ENCODE data around the gene NOTUM.
A peak's percentile ranks its signal among the peaks of the same experiment; 100 is the strongest.

The NOTUM gene

DNA sequence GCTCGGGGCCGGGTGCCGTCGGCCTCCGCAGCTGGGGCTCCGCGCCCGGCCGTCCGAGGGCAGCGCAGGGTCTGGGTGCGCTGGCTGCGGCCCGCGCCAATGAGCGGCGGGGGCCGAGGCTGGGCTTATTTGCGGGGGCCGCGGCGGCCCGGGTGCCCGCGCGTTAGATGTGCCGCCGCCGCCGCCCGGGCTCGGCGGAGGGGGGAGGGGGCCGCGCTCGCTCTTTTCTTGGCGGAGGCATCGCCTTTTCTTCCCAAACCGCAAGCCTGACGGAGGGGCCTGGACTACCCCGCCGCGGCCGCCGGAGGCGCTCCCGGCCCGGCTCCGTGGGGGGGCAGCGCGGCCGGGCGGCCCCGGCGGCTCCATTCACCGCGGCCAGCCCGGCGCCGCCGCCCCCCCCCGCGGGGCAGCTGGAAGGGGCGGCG lies at the start of gene NOTUM:
TSS of gene NOTUM (minus strand) at position 101 of the 425 bp plus-strand sequence. CDS start 278 bp downstream, outside the sequence.
- no peak for DNase-seq (ENCODE audit: low spot score)

DNA sequence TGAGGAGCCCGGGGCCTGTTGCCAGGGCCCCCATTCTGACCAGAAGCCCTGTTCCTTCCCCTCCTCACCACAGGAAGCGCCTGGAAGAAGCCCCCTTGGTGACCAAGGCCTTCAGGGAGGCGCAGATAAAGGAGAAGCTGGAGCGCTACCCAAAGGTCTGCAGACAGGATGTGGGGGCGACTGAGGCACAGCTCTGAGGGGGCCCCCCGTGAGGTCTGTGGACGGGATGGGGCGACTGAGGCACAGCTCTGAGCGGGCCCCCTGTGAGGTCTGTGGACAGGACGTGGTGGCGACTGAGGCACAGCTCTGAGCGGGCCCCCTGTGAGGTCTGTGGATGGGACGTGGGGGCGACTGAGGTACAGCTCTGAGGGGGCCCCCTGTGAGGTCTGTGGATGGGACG lies 48.4 kb upstream of the NOTUM start:
- DNase-seq (ENCODE audit: low spot score), result no peak

DNA sequence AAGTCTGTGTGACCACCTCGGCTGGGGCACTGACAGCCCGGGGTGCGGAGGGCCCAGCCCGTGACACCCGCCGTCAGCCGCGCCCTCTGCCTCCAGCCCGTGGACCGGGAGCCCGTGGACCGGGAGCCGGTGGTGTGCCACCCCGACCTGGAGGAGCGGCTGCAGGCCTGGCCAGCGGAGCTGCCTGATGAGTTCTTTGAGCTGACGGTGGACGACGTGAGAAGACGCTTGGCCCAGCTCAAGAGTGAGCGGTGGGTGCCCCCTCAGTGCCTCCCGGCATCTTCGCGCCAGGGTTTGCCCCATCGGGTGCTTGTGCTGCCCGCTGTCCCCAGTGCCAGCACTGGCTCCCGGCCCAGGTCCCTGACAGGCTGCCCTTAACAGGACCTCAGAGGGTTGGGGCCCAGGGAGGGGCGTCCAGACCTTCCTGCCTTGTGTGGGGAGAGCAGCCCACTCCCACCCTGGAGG lies 48.0 kb upstream of the NOTUM start:
- no peak for DNase-seq (ENCODE audit: low spot score)

DNA sequence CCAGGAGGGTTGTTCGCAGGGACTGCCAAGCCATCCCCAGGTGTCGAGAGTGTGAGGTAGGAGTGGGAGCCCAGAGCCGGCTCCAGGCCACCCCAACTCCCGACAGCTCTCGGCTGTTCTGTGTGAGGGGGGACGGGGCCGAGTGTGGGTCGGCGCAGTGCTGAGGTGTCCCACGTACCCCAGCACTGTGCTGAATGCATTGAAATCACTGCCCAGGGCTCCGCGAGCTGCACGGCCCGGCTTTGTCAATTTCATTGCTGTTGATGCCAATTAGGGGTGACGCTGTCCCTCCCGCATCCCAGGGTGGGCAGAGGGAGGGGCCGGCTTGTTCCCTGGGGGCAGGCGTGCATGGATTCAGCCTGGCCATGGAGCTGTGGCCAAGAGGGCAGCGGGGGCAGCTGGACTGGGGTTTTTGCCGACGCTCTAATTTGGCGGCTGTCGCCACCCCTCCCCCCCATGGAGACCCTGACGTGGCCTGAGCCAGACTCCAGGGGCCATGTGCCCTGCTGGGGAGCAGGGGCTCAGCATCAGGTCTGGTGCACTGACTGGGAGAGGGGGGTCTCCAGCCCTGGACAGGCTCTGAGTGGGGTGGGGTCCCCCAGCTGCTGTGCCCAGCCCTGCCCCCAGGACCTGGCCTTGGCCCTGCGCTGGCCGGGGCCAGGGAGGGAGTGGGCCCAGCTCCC lies 47.4 kb upstream of the NOTUM start:
- DNase-seq (ENCODE audit: low spot score), result no peak

DNA sequence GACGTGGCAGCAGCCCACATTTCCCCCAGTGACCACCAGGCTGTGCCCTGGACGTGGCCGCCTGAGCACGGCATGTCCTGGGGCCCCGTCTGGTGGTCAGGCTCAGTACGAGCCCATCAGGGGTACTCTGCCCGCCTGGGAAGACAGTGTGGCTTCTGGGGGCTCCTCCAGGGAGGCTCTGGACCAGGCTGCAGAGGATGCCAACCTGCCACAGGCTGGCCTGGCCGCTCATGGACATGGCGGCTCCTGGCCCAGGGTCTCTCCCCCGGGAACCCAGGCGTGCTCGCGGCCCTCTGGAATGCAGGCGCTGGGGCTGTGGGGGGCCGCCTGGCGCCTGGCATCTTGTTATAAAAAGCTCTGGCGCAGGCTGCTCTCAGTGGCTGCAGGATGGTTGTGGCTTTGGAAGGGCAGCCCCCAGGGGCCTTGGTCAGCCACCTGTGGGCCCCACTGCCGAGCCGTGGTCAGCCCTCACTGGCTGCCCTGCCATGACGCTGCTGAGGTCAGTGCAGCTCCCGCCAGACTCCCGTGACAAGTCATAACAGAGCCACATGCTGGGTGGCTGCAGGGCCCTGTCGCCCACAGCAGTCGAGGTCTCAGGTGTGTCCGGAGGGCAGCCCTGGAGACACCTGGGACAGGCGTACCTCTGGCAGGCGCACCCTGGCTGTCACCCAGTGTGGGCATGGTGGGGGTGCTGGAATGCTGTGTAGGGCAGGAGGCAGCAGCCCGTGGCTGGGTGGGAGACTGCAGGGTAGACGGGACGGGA lies 46.7 kb upstream of the NOTUM start:
- no peak for DNase-seq (ENCODE audit: low spot score)

DNA sequence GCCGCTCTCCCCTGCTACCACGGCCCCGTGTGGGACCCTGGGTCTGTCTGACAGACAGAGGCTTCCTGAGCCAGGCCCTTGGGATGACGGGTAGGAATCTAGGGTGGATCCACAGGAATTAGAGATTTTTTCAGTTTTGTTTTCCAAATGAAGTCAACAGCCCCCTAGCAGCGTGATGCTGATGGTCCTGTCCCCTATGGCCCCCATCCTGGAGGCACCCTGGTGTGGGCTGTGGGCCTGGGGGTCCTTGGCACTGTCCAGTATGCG lies 46.2 kb upstream of the NOTUM start:
- no peak for DNase-seq (ENCODE audit: low spot score)

DNA sequence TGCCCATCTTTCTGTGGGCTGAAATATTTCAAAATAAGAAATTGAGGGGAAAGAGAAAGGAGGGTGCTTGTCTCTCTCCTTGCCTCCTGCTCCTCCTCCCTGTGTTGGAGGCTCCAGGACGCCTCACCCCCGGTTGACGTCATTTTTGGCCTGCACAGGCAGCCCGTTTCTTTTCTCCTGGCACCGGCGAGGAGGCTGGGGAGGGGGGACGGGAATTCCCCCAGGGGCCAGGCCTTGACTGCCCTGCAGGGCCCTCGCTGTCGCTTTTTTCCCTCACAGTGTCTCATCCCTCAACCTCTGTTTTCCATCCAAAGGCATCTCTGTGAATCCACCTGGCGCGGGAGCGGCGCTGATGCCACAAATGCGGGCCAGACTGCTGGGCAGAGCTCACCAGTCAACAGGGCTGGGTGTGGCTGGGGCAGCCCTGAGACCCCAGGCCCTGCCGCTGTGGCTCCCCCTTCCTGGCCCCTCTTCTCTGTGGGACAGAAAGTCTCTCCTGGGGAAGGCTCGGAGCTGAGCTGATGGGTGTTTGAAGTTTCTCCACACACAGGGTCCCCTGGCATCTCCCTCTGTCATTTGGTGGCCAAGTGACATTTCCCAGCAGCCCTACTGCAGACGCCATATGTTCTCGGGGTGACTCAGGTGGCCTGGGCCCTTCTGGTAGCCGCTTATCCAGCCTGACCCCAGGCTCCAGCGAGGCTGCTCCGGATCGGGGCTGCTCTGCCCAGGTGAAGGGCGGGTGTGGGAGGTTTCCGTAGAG lies 45.7 kb upstream of the NOTUM start:
- peak; percentile 61 for DNase-seq (ENCODE audit: low spot score)

DNA sequence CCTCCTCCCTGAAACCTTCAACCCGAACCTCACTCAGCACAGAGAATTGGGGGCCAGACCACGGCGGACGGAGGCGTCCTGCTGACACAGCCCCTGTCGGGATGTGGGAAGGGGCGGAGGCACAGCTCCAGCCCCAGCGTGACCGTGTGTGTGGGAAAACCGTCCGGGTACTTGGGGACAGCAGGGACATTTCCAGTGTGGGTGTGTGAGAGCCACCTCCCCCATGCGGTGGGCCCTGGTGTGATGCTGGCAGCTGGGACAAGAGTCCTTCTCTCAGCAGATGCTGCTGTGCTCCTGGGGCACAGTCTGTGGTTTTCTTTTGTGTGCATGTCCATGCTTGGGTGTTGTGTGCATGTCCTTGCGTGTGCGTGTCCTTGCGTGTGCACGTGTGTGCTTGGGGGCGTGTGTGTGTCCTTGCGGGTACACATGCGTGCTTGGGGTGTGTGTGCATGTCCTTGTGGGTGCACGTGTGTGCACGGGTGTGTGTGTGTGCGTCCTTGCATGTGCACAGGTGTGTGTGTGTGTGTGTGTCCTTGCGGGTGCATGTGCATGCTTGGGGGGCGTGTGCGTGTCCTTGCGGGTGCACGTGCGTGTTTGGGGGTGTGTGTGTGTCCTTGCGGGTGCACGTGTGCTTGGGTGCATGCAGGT lies 44.8 kb upstream of the NOTUM start:
- no peak for DNase-seq (ENCODE audit: low spot score)

DNA sequence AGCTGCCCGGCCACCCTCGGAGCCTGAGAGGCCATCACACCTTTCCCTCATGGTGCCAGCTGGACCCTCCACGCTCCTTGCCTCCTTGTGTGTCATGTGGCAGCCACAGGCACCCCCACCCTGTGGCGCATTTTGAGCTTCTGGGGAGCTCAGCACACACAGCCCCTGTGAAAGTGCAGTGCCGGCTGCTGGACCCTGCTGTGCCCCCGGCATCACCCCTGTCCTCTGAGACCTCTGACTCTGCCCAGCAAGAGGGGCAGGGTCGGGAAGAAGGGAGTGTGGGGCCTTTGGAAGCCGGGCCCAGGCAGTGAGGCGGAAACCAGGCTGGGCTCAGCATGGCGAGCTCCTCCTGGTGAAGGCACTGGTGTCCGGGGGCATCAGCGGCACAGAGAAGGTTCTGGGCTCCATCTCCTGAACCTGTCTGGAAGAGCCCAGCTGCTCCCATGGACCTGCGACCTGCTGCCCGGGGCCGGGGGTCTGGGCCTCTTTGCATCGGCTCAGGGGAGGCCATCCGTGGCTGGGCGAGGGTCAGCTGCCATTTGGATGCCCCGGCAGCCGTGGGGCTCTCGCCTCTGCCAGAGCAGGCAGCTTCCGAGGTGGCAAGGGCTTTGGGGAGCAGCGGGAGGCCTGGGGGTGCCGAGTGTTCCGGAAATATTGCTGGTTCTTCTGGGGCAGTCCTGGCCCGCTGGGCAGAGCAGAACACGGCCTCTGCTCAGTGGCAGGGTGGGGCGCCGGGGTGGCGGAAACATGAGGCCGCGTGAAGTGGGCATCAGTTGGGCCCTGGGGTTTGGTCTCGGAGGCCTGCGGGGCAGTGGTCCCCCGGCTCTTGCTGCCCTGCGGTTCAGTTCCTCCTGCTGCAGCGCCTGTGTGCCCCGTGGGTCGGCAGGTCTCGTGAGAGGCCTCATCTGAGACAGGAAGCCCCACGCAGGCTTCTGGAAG lies 43.8 kb upstream of the NOTUM start:
- no peak for DNase-seq (ENCODE audit: low spot score)

DNA sequence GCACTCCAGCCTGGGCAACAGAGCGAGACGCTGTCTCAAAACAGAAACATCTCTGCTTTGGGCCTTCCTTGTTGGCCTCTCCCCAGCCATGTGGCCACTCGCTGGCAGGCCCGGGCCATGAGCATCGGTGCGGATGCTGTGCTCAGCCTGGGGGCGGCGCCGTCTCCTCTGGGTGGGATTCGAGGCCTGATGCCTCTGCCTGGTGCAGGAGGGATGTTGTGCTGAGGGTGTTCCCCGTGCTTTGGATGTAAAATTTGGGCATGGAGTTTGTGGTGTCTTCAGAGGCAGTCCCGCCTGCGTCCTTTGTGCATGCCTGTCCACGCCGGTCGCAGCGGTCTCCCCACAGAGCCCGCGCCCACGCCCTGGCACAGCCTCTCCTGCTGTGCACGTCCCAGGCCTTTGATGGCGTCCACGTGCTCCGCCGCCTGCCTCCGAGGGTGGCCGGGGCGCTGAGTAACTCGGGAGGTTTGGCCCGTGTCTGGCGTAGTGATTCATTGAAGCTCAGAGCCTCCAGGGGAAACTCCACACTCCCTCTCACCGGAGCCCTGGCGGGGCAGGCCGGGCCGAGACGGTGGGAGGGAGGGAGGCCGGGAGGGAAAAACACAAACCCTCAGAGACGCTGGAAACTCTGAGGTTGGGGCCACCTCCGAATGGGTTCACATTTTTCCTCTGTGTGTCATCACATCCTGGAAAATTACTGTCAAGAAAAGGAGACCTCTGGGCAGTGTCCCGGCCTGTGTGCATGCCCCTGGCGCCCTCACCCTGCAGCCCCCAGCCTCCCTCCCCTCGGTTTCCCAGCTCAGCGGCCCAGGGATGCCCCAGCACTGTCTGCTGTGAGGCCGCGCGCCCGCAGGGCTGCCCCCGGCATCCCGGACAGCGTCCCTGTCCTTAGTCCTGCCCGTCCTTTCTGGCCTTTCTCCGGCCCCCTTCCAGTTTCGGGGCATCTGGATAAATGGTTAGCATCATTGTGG lies 42.7 kb upstream of the NOTUM start:
- no peak for DNase-seq (ENCODE audit: low spot score)

DNA sequence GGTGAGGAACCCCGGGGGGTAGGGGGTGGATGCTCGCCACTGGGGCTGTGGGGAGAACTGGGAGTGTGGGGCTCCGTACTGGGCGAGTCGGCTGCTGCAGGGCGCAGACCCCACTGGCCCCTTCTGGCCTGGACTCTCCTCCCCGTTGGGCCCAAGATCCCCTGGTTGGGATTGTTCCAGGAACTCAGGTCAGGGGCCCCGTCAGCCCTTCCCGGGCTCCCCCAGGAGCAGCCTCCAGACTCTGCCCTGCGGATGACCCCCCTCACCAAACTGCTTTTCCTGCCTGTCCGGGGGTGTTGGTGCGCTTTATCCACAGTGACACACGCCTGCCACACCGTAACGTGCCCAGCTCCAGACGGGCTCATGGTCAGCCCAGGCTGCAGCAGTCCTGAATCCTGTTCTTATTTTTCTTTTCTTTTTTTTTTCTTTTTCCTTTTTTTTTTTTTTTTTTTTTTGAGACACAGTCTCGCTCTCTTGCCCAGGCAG lies 40.6 kb upstream of the NOTUM start:
- DNase-seq (ENCODE audit: low spot score), result no peak

DNA sequence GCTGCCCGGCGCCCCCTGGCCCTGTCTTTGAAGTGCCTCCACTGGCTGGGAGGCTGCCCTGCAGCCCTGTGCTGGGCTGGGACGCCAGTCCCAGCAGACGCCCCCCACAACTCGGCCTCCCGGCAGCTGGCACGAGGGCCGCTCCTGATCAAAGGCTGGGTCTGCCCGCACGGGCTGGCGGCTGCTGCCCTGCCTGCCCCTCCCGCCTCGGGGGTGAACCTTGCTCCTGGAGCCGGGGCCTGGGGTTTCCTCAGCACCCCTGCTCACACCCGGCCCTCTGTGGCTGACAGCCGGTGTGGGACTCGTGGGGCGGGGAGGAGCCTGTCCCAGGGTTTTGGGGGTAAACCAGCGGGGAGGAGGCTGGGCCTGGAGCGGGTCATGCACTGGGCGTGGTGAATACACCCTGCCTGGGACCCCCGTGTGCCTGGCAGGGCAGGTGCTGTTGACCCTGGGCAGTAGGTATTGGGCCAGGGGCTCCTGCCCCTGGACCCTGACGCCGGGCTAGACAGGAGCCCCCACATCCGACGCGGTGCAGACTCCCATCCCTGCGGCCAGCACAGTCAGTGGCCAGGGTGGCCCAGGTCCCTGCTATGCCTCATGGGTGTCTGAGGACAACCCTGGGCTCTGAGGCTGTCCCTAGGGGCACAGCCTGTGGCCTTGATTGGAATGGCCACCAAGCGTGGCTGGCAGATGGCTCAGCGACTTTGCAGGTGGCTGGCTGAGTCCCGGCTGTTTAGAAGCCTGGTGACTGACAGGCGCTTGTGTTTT lies 40.0 kb upstream of the NOTUM start:
- DNase-seq (ENCODE audit: low spot score), result no peak

DNA sequence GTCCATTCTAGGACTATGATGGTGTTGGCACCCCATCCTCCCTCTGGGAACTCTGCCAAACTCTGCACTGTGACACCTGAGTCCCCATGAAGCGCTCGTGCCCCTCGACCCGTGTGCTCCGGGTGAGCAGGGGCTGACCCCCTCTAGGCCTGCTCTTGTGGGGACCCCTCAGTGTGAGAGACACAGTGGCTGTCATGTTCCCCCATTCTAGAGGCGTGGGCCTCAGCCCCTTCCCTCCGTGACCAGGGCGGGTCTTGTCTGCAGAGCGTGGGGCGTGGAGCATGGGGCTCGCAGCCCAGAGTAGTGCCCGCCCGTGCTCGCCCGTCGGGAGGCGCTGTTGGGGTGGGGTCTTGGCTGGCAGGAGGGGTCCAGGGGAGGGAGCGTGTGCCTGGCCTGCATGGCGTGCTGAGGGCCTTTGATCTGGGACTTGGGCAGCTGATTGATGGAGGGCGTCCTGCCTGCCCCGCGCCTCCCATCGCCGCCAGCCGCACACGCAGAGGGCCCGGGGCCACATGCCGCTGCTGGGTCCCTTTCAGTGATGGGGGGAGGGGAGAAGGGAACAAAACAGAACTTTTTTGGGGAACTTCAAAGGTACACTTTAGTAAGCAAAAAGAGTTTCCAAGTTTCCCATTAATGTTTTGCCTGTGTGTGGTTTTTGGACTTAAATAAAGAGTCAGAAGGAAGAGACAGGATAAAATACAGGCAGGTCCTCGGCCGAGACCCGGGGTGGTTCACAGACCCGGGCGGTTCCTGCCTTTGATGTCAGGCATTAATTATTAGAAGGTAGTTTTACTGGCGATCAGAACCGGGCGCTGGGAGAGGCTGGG lies 39.2 kb upstream of the NOTUM start:
- no peak for DNase-seq (ENCODE audit: low spot score)

DNA sequence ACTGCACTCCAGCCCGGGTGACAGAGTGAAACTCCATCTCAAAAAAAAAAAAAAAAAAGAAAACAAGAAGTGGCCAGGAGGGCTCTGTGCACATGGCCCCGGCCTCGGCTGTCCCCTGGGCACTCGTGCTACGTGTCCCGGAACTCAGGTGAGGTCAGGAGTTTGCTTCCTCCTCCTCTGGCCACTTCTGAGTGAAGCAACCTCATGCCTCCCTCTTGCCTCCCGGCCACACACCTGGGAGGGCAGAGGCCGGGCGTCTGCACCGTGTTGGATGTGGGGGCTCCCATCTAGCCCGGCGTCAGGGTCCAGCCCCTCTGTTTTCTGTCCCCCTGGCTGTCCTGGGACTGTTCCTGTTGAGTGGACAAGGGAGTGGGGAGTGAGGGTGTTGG lies 38.6 kb upstream of the NOTUM start:
- DNase-seq (ENCODE audit: low spot score), result no peak

DNA sequence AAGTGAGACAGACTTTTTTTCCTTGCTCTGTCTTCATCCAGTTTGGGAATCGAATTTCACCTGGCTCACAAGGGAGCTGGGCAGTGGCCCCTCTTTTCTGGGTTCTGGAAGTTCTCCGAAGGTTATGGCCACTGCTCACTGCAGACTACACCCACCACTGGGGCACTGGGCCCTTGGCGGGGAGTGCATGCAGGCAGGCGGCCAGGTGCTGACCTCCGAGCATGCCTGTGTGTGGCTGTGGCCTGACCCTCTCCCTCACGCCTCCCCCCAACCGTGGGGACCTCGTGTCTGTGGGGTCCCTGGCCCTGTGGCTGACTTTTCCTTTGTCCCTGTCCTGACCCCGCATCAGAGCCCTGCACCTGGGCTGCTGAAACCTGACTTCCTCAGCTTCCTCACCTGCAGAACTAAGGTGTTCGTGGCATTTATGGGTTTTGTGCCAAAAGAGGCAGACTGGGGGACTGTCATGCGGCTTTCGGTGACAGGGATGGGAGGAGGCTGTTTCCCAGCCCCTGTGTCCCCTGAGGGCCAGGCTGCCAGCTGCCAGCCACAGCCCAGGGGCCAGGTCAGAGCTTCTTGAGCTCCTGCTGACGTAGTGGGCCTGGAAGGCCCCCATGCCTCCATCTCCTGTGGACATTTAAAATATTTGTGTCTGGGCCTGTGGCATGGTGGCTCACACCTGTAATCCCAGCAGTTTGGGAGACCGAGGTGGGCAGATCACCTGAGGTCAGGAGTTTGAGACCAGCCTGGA lies 37.9 kb upstream of the NOTUM start:
- no peak for DNase-seq (ENCODE audit: low spot score)

DNA sequence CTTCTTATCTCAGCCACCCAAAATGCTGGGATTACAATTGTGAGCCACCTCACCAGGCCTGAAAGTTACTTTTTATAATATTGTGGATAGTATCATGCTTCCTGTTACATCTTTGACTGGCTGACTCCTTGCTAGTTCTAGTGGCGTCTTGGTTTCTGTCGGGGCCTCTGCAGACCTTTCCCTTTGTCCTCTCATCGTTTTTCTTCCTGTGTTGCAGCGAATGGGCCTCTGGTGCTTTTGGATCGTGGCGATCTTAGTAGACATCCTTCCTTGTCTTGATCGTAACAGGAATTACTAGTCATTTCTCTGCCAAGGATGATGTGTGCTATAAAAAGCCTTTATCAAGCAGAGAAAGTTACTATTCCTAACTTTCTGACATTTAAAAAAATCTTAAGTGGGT lies 37.2 kb upstream of the NOTUM start:
- no peak for DNase-seq (ENCODE audit: low spot score)

DNA sequence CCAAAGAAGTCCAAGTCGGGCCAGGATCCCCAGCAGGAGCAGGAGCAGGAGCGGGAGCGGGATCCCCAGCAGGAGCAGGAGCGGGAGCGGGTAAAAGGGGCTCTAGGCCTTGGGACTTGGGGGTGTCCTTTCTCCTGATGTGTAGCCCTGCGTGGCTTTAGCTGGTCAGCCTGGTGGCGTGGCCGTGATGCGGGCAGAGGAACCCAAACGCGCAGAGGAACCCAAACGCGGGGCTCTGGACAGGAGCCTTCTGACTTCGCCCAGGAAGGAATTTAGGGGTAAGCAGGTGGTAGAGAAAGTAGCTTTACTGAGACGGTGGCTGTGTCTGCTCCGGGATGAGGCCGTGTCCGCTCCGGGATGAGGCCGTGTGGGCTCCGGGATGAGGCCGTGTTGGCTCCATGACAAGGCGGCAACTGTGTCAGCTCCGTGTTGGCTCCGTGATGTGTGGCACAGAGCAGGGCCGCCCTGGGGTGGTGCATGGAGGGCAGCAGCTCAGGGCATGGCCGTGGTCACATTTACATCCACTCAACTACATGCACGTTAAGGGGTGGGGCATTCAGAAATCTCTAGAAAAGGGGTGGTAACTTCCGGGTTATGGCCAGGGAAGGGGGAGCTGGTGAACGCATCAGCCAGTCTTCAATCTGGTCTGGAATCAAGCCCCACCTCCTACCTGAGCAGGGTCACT lies 35.9 kb upstream of the NOTUM start:
- no peak for DNase-seq (ENCODE audit: low spot score)
